T-helper 1 cell (primary cell): Measurements from ENCODE around the gene SSR2.
A peak's percentile ranks its signal among the peaks of the same experiment; 100 is the strongest.
"Not testable (repeated sequence)": the region's sequence is repeated elsewhere in the genome, so short reads cannot be mapped to it uniquely, and the experiment has no call there.

Source experiments
- DNase-seq, 5 donors: peaks; one replicate each; pipeline ENCODE4 v3.0.0-alpha.2; 2012 to 2020

SSR2 gene

GRCh38 chr1:156045076-156045475, 24.3 kb upstream of the SSR2 start:
- DNase-seq, result peak in 1 of 5 donors; percentile 32

DNA sequence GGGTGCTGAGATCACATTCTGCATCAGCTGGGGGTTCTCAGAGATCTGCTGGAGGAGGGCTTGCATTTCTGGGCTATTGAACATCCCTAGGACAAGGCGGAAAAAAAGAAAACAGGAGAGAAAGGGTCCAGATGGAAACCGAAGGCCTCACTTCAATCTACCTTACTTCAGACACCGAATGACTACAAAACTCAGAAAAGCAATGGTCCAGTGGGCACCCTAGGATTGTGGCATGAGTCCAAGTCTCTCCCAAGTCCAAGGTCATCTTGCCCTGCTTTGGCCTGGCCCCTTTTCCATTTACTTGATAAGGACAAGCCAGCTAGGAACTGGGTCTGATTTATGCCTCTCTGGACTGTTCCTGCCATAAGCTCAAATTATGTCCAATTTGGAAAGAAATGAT, 22.1 kb upstream of the SSR2 start:
- no peak for DNase-seq

- not testable (repeated sequence) for DNase-seq
Observed at GRCh38 chr1:156034991-156035390, 14.2 kb upstream of the SSR2 start.

DNA sequence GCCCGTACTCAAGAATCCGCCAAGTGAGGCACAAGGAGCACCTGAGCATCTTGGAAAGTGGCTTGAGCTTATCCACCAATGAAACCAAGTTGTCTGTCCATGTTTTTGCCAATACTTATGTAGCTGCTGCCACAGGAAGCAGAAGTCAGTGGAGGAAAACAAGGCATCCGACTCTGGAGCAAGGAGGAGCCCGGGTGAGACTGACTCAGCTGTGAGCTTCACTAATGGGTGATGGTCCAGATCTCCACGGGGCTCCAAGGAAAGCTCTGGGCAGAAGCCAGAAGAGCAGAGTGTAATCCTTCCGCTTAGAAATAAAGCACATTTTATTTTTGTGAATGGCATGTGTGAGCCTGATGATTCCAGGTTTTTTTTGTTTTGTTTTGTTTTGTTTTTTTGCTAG, 12.3 kb upstream of the SSR2 start:
- no peak for DNase-seq

- DNase-seq, result no peak
Observed at GRCh38 chr1:156026588-156026987, 5.8 kb upstream of the SSR2 start.

DNA sequence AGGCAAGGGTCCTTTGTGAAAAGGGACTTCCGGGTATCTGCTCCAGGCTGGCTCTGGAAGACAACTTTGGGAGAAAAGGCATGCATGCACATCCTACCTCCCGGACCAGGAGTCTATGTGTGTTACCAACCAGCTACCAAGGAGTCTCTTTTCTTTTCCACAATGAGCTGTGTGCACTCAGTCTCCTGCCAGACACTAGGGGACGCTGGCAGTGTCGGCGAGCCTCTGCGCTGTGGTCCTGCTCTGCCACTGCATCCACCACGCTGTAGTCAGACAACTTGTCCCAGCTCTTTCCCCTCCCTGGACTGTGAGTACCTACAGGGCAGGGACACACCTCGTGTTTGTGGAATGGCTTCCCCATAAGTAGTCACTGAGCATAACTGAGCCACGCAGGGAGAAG, 5.1 kb upstream of the SSR2 start:
- peak in 2 of 5 donors; percentile 10 to 47 for DNase-seq

DNA sequence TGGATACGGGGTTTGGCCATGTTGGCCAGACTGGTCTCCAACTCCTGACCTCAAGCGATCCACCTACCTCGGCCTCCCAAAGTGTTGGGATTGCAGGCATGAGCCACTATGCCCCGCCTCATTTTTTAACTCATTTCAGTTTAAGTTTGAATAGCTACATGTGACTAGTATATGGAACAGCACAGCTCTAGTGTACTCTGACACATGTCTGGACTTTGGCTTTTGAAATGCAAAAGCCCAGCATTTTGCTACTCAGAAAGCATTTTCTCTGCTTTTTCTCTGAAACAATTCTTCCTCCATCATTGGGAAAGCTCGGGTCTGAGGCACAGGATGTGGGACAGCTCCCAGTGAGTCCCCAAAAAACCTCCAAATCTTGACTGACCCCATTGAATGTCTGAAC, 4.0 kb upstream of the SSR2 start:
- DNase-seq, result no peak

GRCh38 chr1:156021954-156022353, 1.2 kb upstream of the SSR2 start:
- no peak for DNase-seq

DNA sequence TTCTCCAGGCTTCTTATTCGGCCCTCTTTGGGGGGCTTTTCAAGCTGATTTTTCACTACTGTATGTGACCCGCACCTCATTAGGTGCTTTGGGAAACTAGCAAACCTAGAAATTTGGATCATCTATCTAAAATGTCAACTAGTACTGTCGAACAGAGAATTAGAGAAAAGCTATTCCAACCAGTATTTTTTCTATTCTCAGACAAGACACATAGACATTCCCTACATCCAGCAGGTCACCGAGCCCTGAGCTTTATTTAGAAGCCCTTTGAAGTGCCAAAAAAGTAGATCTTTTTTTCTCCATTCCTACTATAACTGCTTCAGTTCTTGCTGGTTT, 310 bp upstream of the SSR2 start:
- DNase-seq, result no peak

DNA sequence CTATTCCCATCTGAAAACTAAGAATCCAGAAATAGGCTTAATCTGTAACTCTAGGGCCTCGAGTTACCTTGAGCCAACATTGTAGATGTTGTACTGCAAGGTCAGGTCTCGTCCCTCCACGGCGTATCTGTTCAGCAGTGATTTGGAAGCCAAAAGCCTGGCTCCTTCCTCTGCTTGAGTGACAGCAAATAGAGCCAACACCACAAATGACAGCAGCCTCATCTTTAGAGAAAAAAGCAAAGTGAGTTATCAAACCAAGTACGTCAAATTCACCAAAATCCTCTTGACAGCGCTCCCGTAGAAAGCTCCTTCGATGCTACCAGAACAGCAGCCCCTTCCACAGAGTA, 832 bp downstream of the SSR2 start:
- no peak for DNase-seq

DNA sequence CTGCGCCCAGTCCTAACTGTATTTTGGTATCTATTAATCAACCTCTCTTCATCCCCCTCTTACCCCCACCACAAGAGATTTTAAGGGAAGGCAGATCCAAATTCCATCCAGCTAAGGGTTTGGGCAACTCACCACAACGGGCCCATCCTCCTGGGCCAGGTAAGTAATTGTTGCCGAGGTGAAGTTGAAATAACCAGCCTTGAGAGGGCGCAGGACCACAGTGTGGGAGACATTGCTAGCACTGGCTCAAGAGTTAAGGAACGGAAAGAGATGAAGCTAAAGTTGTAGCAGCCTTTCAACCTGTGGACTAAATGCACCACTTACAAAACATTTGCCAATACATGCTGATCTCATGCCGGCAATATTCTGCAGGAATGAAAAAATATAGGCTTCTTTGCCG, 5.9 kb downstream of the SSR2 start:
- DNase-seq, result no peak

- no peak for DNase-seq
Observed at GRCh38 chr1:156012051-156012817, 8.5 kb downstream of the SSR2 start.

DNA sequence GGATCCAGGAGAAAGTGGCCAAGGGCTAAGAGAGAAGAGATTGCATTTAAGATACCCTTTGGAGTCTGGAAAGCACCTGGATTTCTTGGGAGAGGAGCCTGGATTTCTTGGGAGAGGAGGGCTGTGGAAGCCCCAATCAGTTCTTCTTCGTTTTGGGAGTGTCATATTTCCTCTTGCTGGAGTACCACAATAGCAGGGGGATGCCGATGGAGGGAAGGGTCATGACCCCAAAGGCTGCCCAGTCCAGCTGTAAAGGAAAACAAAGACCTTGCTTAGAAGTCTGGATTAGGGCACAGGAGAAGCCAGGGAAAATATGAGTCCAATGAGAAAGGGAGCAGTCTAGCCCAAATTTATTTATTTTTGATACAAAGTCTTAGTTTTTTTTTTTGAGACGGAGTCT, 11.3 kb downstream of the SSR2 start:
- DNase-seq, result no peak

GRCh38 chr1:156006666-156007376, 13.9 kb downstream of the SSR2 start:
- DNase-seq, result no peak

- DNase-seq, result peak in 3 of 5 donors; percentile 4 to 52 (median 15)
Observed at GRCh38 chr1:156004843-156005584, 15.7 kb downstream of the SSR2 start.

GRCh38 chr1:156003923-156004188, 16.9 kb downstream of the SSR2 start:
- DNase-seq, result no peak

DNA sequence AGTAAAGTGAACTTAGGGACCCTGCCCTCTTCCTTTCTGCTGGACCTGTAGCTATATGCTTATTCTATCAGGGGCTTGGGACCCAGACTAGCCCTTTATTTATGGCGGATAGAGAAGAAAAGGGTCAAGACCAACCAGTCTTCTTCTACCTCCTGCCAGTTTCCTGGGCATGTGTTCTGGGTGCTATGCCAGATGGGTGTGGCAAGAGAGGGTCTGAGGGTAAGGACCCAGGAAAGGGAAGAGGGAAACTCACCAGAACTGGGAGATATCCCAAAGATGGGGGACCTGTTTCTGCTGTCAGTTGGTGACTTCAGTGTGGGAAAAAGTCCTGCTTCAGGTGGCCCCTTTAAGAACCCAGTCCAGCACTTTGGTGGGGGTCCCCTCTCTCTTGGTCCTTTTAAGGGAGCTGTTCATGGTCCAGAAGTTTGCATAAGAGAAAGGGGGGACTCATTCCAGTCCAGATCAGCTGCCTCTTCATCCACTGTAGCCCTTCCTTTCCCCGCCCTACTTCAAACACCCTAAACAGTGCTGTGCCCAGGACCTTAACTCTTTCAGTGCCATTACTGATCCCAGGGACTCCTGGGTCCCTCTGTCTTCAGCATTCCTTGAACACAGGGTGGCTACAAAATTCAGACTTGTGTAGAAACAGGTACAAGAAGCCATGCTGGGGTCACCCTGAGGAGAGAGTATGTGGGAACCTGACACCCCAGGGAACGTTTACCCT, 18.4 kb downstream of the SSR2 start:
- no peak for DNase-seq

- no peak for DNase-seq
Observed at GRCh38 chr1:156001662-156002171, 19.0 kb downstream of the SSR2 start.

DNA sequence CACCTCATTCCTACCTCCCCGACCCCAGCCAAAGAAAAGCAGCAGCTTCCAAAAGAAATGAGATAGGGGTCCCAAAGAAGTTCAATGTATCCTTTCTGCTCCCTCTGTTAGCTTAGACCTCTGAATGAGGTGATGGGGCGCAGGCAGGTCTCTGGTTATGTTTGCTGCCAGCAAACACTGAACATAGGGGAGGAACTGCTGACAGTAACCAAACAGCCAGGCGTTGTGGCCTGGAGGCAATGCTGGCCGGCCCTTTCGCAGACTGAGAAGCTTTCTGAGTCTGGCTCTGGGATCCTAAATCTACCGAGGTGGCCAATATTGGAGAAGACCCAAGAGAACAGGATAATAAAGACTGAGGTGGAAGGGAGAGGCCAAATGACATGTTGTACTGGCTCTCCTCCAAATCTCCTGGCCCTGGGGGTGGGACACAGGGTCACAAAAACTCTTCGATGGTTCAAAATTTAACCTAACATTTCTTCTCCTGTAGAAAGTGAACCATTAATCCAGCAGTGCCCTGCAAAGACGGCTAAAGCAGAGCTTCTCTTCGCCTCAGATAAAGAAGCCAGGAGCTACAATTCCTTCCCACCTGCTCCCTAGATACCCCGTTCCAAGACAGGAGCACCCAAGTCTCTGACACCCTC, 19.6 kb downstream of the SSR2 start:
- no peak for DNase-seq

DNA sequence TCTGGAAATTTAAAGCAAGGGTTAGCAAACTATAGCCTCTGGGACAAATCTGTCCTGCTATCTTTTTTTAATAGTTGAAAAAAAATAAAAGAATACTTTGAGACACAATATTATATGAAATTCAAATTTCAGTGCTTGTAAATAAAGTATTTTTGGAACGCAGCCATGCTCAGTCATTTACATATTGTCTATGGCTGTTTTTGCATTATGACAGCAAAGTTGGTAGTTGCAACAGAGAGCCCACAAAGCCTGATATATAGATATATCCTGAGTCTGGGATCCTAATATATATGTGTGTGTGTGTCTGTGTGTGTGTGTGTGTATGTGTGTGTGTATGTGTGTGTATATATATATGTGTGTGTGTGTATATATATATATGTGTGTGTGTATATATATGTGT, 20.8 kb downstream of the SSR2 start:
- no peak for DNase-seq

GRCh38 chr1:155996166-155996565, 24.6 kb downstream of the SSR2 start:
- no peak for DNase-seq

DNA sequence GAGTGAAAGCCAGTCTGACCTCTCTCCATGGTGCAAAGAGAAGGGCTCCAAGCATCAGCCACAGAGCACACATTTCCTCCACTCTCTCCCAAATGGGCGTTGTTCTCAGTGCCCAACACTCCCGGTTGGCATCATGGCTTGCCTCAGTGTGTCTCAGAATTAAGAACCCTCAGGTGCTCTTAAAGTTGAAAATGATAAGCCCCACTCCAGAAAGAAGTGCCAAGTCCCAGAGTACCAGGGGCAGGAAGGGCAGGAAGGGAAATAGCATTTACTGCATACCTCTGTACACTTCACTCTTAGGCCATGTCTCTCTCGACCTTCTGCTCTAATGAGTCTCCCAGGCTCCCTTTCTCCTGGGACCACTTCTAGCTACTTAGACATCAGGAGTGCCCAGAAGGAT, 27.2 kb downstream of the SSR2 start:
- DNase-seq, result no peak
